ENCODE measurements around the gene PEMT.
"Not testable (repeated sequence)": the region's sequence is repeated elsewhere in the genome, so short reads cannot be mapped to it uniquely, and the experiment has no call there.

Gene PEMT

GRCh38 chr17:17491031-17491471, 100.5 kb downstream of the PEMT start:
- TF ChIP-seq CTCF (IDR thresholded peaks at IDR 0.05; ENCODE audit: unreplicated experiment in 3 of 3): no peak
- Mint-ChIP-seq H3K27ac (no peak overlapping the region), H3K4me1 (peaks cover 44% of the 10 kb centered on the region), H3K27me3 (ENCODE audit: low read depth) (peaks cover 23% of the 10 kb centered on the region), H3K36me3 (ENCODE audit: low read depth) (peaks cover 41% of the 10 kb centered on the region), H3K9me3 (no peaks in the 10 kb centered on the region), H3K4me3 (no peak overlapping the region)

DNA sequence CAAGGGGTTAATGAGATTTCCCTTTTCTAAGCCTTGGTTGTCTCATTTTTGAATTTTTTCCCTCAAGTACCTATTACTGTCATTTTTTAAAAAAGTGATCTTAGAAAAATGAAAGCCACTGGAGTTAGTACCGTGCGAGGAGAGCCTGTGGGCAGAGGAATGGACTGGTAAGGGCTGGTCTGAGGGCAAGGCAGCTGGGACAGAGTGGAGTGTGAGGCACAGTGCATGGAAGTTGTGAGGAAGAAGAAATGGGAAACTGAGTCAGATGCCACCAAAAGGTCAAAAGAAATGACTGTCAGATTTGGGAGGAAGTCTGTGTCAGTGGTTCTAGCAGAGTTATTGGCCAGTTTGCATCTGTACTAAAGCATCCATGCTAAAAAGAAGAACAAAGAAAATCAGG, 103.5 kb downstream of the PEMT start:
- H3K4me1 Mint-ChIP-seq: peaks cover 36% of the 10 kb centered on the region
- peaks cover 4% of the 10 kb centered on the region for H3K27me3 Mint-ChIP-seq (ENCODE audit: low read depth)
- TF ChIP-seq CTCF (IDR thresholded peaks at IDR 0.05; ENCODE audit: unreplicated experiment in 3 of 3): no peak
- no peak overlapping the region for H3K4me3 Mint-ChIP-seq
- H3K27ac Mint-ChIP-seq: no peak overlapping the region
- H3K9me3 Mint-ChIP-seq: no peaks in the 10 kb centered on the region
- H3K36me3 Mint-ChIP-seq (ENCODE audit: low read depth): peaks cover 46% of the 10 kb centered on the region

DNA sequence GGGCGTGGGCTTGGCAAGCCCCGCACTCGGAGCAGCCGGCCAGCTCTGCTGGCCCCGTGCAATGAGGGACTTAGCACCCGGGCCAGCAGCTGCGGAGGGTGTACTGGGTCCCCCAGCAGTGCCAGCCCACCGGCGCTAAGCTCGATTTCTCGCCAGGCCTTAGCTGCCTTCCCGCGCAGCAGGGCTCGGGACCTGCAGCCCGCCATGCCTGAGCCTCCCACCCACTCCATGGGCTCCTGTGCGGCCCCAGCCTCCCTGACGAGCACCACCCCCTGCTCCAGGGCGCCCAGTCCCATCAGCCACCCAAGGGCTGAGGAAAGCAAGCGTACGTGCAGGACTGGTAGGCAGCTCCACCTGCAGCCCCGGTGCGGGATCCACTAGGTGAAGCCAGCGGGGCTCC, 105.1 kb downstream of the PEMT start:
- Mint-ChIP-seq H3K4me1 (peaks cover 39% of the 10 kb centered on the region), H3K36me3 (ENCODE audit: low read depth) (peaks cover 39% of the 10 kb centered on the region)
- not testable (repeated sequence) for H3K27ac Mint-ChIP-seq; H3K4me3 Mint-ChIP-seq; H3K9me3 Mint-ChIP-seq; H3K27me3 Mint-ChIP-seq (ENCODE audit: low read depth)

GRCh38 chr17:17485420-17485819, 106.1 kb downstream of the PEMT start:
- Mint-ChIP-seq H3K4me1 (peaks cover 40% of the 10 kb centered on the region), H3K4me3 (no peak overlapping the region), H3K27ac (no peak overlapping the region), H3K9me3 (no peaks in the 10 kb centered on the region), H3K27me3 (ENCODE audit: low read depth) (peaks cover 4% of the 10 kb centered on the region), H3K36me3 (ENCODE audit: low read depth) (peaks cover 39% of the 10 kb centered on the region)
- TF ChIP-seq CTCF (IDR thresholded peaks at IDR 0.05; ENCODE audit: unreplicated experiment in 3 of 3): no peak

GRCh38 chr17:17484451-17484899, 107.0 kb downstream of the PEMT start:
- H3K27ac Mint-ChIP-seq: no peak overlapping the region
- no peak for TF ChIP-seq CTCF (IDR thresholded peaks at IDR 0.05; ENCODE audit: unreplicated experiment in 3 of 3)
- H3K9me3 Mint-ChIP-seq: no peaks in the 10 kb centered on the region
- H3K4me1 Mint-ChIP-seq: peaks cover 43% of the 10 kb centered on the region
- H3K4me3 Mint-ChIP-seq: no peak overlapping the region
- peaks cover 4% of the 10 kb centered on the region for H3K27me3 Mint-ChIP-seq (ENCODE audit: low read depth)
- peaks cover 35% of the 10 kb centered on the region for H3K36me3 Mint-ChIP-seq (ENCODE audit: low read depth)

- no peaks in the 10 kb centered on the region for H3K9me3 Mint-ChIP-seq
- TF ChIP-seq CTCF (IDR thresholded peaks at IDR 0.05; ENCODE audit: unreplicated experiment in 3 of 3): no peak
- peak overlapping the region in 1 of 3 experiments; percentile 14 for H3K4me3 Mint-ChIP-seq
- H3K4me1 Mint-ChIP-seq: peaks cover 49% of the 10 kb centered on the region
- H3K27me3 Mint-ChIP-seq (ENCODE audit: low read depth): no peaks in the 10 kb centered on the region
- H3K36me3 Mint-ChIP-seq (ENCODE audit: low read depth): peaks cover 20% of the 10 kb centered on the region
- H3K27ac Mint-ChIP-seq: no peak overlapping the region
These were observed 109.6 kb downstream of the PEMT start for GRCh38 chr17:17481860-17482259.
